ENCODE data around the gene TANGO6.

GRCh38 chr16:69073181-69073702 lies 229.9 kb downstream of the TANGO6 start:
- no peak for TF ChIP-seq EZH2phosphoT487 (IDR thresholded peaks at IDR 0.05)
- TF ChIP-seq, protein P1, sequence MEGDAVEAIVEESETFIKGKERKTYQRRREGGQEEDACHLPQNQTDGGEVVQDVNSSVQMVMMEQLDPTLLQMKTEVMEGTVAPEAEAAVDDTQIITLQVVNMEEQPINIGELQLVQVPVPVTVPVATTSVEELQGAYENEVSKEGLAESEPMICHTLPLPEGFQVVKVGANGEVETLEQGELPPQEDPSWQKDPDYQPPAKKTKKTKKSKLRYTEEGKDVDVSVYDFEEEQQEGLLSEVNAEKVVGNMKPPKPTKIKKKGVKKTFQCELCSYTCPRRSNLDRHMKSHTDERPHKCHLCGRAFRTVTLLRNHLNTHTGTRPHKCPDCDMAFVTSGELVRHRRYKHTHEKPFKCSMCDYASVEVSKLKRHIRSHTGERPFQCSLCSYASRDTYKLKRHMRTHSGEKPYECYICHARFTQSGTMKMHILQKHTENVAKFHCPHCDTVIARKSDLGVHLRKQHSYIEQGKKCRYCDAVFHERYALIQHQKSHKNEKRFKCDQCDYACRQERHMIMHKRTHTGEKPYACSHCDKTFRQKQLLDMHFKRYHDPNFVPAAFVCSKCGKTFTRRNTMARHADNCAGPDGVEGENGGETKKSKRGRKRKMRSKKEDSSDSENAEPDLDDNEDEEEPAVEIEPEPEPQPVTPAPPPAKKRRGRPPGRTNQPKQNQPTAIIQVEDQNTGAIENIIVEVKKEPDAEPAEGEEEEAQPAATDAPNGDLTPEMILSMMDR (IDR thresholded peaks at IDR 0.05), result no peak
